HL-60/S4 treated with phorbol 12-myristate 13-acetate at 8.2 ng/mL for 4 days and 3 days (cell line): ENCODE results near the gene RERE.

ENCODE experiments used
- in situ Hi-C: fragments of 300-500 bp; cut with MboI; formaldehyde crosslinking; loops from 2 replicates; pipeline ENCODE4 v1.15.0; 2022; ENCODE audit warnings: low sequenced_read_pairs

RERE gene

GRCh38 chr1:8817412-8818324 is at the start of gene RERE:
RERE (minus strand) TSS chr1:8817640.
- in situ Hi-C loops = no loop called here

- in situ Hi-C loops = no loop called here
Observed at GRCh38 chr1:8866792-8867415, 49.5 kb upstream of the RERE start.

DNA sequence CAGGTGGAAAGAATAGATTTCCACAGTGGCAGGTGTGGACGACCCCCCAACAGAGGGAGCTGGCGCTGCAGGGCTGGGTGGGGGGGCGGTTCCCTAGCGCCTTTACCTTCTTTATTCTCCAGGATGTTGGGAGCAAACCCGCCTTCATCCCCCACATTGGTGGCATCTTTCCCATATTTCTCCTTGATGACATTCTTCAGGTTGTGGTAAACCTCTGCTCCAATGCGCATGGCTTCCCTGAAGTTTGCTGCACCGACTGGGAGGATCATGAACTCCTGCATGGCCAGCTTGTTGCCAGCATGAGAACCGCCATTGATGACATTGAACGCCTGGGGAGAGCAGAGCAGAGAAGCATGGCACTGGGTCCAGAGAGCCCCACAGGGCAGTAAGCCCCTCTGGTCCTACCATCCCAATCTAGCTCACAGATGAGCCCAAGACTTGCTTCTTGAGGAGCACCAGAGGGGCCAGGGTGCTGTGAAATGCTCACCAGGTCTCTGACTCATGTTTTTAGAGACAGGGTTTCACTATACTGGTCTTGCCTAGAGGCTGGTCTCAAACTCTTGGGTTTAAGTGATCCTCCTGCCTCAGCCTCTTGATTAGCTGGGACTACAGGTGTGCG is 48.8 kb upstream of the RERE start:
- in situ Hi-C loops = no loop called here

DNA sequence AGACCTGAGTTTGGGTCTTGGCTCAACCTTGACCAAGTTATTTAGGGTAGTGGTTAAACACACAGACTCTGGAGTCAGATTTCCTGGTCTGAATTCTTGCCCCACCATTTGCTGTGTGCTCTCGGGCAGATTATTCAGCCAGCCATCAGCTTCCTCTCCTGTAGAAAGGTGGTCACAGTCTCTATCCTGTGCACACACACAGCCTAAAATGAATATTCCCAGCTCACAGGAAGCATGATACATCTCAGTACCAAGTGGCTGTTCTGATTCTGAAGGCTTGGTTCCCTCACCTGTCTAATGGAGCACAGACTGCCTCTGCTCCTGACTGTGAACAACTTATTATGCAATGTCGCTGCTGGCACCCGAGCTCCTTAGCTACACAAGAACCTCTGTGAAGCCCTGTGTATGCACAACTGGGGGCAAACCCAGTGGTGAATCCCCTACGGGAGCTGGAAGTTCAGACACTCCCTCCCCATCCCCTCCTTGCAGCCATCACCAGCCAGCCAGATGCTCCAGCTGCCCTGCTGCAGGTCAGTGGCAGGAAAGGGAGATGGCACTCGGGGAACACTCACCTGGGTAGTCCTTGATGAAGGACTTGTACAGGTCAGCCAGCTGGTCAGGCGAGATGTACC is 47.4 kb upstream of the RERE start:
- in situ Hi-C loops = no loop called here

GRCh38 chr1:8863794-8864233 is 46.4 kb upstream of the RERE start:
- in situ Hi-C loops = no loop called here

- in situ Hi-C loops = no loop called here
Observed at GRCh38 chr1:8863138-8863537, 45.7 kb upstream of the RERE start.

- in situ Hi-C loops = no loop called here
Observed at GRCh38 chr1:8862528-8862927, 45.1 kb upstream of the RERE start.

DNA sequence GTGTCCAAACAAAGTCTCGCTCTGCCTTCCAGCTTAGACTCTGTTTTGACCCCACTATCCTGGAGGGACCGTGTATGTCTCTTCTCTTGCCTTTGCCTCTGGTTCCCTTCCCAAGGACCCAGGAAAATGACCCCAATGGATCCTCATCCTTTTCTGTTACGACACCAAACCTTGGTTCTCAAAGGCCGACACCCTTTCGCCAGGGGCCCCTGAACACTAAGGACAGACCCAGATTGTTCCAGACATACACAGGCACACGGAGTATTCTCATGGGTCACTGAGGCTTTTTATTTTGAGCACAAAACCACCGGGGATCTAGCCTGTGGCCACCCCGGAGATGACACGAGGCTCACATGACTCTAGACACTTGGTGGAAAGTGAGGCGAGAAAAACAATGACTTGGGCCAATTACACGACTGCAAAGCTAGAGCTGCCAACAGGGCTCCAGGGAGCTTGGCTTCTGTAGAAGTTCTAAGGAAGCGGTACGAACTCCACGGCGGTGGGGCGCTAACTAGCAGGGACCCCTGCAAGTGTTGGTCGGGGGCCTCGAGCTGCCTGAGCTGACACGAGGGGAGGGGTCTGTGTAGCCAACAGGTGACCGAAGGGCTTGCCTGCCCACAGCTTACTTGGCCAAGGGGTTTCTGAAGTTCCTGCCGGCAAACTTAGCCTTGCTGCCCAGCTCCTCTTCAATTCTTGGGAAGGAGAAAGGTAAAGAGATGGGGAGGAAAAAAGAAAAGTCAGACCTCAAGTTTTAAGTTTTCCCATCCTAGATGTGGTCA is 43.5 kb upstream of the RERE start:
- in situ Hi-C loops = no loop called here

DNA sequence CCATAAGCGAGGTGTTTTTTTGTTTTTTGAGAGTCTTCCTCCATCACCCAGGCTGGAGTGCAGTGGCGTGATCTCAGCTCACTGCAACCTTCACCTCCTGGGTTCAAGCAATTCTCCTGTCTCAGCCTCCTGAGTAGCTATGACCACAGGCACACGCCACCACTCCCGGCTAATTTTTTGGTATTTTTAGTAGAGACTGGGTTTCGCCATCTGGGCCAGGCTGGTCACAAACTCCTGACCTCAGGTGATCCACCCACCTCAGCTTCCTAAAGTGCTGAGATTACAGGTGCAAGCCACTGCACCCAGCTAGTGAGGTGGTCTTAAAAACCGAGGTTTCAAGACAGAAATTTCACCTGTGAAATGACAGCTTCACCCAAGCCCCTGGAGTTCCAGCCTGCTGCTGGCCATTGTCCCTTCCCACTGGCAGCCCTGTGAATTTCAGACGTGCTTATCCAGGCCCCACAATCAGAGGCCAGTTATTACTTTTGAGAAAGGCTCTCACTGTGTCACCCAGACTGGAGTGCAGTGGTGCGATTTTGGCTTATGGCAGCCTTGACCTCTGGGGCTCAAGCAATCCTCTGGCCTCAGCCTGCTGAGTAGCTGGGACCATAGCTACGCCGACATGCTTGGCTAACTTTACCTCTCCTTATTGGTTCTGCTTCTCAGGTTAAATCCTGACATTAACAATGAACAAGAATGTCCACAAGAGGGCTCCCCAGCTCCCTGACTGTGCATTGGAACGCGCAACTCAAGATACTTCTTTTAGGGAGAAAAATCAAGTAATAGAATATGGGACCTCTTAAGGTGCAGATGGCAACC is 41.7 kb upstream of the RERE start:
- in situ Hi-C loops = no loop called here

- in situ Hi-C loops = no loop called here
Observed at GRCh38 chr1:8858112-8858668, 40.8 kb upstream of the RERE start.

DNA sequence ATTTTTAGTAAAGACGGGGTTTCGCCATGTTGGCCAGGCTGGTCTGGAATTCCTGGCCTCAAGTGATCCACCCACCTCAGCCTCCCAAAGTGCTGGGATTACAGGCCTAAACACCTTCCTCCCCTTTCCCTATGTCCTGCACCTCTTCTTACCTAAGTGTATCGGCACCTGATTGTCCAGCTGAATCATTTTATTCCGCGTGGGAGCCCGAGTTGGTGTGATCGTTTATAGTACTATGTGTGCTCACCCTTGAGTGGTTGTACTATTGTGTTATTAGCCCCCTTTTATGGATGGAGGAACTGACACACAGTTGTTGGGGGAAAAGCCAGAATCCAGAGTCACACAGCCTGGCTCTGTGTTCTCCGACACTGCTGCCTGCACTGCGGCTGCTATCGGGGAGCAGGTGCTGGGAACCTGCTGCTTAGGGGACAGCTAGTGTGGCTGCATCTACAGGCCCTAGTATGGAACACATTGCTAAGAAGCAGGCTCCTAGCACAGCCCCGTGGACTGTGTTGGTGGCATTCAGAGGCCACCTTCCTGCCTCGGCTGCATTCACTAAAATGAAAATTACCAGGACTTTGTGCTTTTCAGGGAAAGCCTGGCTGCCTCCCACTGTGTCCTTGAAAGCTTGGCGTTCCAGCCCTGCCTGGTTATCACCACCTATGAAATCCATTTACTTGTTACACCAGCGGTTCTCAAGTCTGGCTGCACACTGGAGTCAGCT is 39.4 kb upstream of the RERE start:
- in situ Hi-C loops = no loop called here

DNA sequence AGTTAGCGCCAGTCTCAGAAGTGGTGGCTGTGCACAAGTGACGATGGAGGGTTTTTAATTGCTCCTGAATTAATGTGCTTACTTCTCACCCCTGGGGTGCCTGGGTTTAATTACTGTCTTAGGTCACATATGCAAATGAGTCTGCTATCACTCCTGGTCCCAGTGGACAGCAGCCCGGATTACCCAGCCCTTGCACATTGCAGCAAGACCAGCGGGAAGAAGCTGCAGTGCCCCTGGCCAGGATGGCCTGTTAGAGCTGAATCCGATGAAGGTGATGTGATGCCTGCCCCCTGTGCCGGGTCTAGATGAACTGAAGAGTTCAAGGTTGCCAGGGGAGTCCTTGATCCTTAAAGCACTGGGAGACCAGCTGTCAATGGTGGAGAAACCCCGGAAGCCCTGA is 36.8 kb upstream of the RERE start:
- in situ Hi-C loops = no loop called here

DNA sequence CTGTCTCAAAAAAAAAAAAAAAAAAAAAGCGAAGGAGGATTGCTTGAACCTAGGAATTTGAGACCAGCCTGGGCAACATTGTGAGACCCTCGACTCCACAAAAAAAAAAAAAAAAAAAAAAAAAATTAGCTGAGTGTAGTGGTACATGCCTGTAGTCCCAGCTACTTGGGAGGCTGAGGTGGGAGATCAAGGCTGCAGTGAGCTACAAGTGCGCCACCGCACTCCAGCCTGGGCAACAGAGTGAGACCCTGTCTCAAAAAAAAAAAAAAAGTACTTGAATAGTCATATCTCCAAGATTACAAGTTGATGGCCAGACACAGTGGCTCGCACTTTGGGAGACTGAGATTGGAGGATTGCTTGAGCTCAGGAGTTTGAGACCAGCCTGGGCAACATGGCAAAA is 33.6 kb upstream of the RERE start:
- in situ Hi-C loops = no loop called here

- in situ Hi-C loops = no loop called here
Observed at GRCh38 chr1:8848663-8849386, 31.4 kb upstream of the RERE start.

- in situ Hi-C loops = no loop called here
Observed at GRCh38 chr1:8847990-8848389, 30.6 kb upstream of the RERE start.

- in situ Hi-C loops = no loop called here
Observed at GRCh38 chr1:8846263-8846662, 28.8 kb upstream of the RERE start.

GRCh38 chr1:8845104-8846097 is 28.0 kb upstream of the RERE start:
- in situ Hi-C loops = no loop called here
